Stomach smooth muscle (tissue), 2 donors: ENCODE data around the gene PEDS1.

Experiments
- H3K27ac ChIP-seq: one replicate; pipeline ENCODE4 v1.7.0; 2013; ENCODE audit warnings: mild to moderate bottlenecking, low read length, inconsistent platforms
- H3K27me3 ChIP-seq, 2 donors: one replicate each; pipeline ENCODE4 v1.7.0; 2013; ENCODE audit warnings: low read length in 2 of 2; ENCODE audit not compliant: insufficient read depth in 2 of 2, control insufficient read depth in 1 of 2
- H3K36me3 ChIP-seq, 2 donors: one replicate each; pipeline ENCODE4 v1.7.0; 2013; ENCODE audit warnings: low read length in 2 of 2; ENCODE audit not compliant: control insufficient read depth in 2 of 2, insufficient read depth in 2 of 2
- H3K4me1 ChIP-seq: one replicate; pipeline ENCODE4 v1.7.0; 2013; ENCODE audit warnings: low read length; ENCODE audit not compliant: control insufficient read depth, insufficient read depth
- H3K4me3 ChIP-seq, 2 donors: one replicate each; pipeline ENCODE4 v1.7.0; 2013; ENCODE audit warnings: low read length in 2 of 2
- H3K9ac ChIP-seq, 2 donors: one replicate each; pipeline ENCODE4 v1.7.0; 2013; ENCODE audit warnings: low read length in 2 of 2, mild to moderate bottlenecking in 1 of 2
- H3K9me3 ChIP-seq, 2 donors: one replicate each; pipeline ENCODE4 v1.7.0; 2013; ENCODE audit warnings: low read length in 2 of 2; ENCODE audit not compliant: control insufficient read depth in 2 of 2
- donor health status: healthy.
- donor health status: Pancreatic carcinoma.

PEDS1 gene

GRCh38 chr20:50195524-50196120, 42.1 kb upstream of the PEDS1 start:
- Histone ChIP-seq H3K4me1 (peaks cover 25% of the 10 kb centered on the region), H3K4me3 (no peak overlapping the region), H3K27ac (no peak overlapping the region), H3K9ac (no peak overlapping the region), H3K36me3 (peaks cover 11 to 14% of the 10 kb centered on the region in 2 donors), H3K9me3 (no peaks in the 10 kb centered on the region), H3K27me3 (no peaks in the 10 kb centered on the region)

GRCh38 chr20:50194831-50195523, 41.5 kb upstream of the PEDS1 start:
- Histone ChIP-seq H3K27ac (peak overlapping the region; percentile 96), H3K36me3 (peaks cover 11 to 14% of the 10 kb centered on the region in 2 donors), H3K9me3 (no peaks in the 10 kb centered on the region), H3K4me3 (peak overlapping the region in 1 of 2 donors; percentile 98), H3K27me3 (no peaks in the 10 kb centered on the region), H3K9ac (no peak overlapping the region), H3K4me1 (peaks cover 25% of the 10 kb centered on the region)

GRCh38 chr20:50194422-50194830, 40.9 kb upstream of the PEDS1 start:
- H3K9me3 ChIP-seq, result no peaks in the 10 kb centered on the region
- H3K36me3 ChIP-seq, result peaks cover 8 to 14% of the 10 kb centered on the region in 2 donors
- peaks cover 25% of the 10 kb centered on the region for H3K4me1 ChIP-seq
- peak overlapping the region; percentile 98 for H3K4me3 ChIP-seq
- H3K27me3 ChIP-seq, result no peaks in the 10 kb centered on the region
- peak overlapping the region; percentile 96 for H3K27ac ChIP-seq
- peak overlapping the region; percentile 91 to 100 for H3K9ac ChIP-seq

GRCh38 chr20:50193836-50194421, 40.4 kb upstream of the PEDS1 start:
- no peaks in the 10 kb centered on the region for H3K27me3 ChIP-seq
- peak overlapping the region; percentile 96 for H3K27ac ChIP-seq
- peaks cover 8 to 14% of the 10 kb centered on the region in 2 donors for H3K36me3 ChIP-seq
- peak overlapping the region; percentile 98 for H3K4me3 ChIP-seq
- H3K9ac ChIP-seq, result peak overlapping the region; percentile 91 to 100
- no peaks in the 10 kb centered on the region for H3K9me3 ChIP-seq
- peaks cover 25% of the 10 kb centered on the region for H3K4me1 ChIP-seq

- H3K9ac ChIP-seq, result peak overlapping the region; percentile 91 to 100
- H3K36me3 ChIP-seq, result peaks cover 8 to 14% of the 10 kb centered on the region in 2 donors
- peak overlapping the region; percentile 96 for H3K27ac ChIP-seq
- H3K4me3 ChIP-seq, result peak overlapping the region; percentile 98
- no peaks in the 10 kb centered on the region for H3K9me3 ChIP-seq
- H3K27me3 ChIP-seq, result no peaks in the 10 kb centered on the region
- peaks cover 25% of the 10 kb centered on the region for H3K4me1 ChIP-seq
Measured at GRCh38 chr20:50193199-50193835, 39.8 kb upstream of the PEDS1 start.

GRCh38 chr20:50192364-50193198, 39.1 kb upstream of the PEDS1 start:
- H3K36me3 ChIP-seq, result peaks cover 8 to 14% of the 10 kb centered on the region in 2 donors
- H3K9ac ChIP-seq, result peak overlapping the region; percentile 91 to 100
- no peaks in the 10 kb centered on the region for H3K27me3 ChIP-seq
- H3K9me3 ChIP-seq, result no peaks in the 10 kb centered on the region
- peak overlapping the region; percentile 98 for H3K4me3 ChIP-seq
- H3K4me1 ChIP-seq, result peaks cover 27% of the 10 kb centered on the region
- peak overlapping the region; percentile 96 for H3K27ac ChIP-seq

GRCh38 chr20:50191544-50192363, 38.2 kb upstream of the PEDS1 start:
- Histone ChIP-seq H3K36me3 (peaks cover 8 to 14% of the 10 kb centered on the region in 2 donors), H3K4me3 (peak overlapping the region; percentile 98), H3K27ac (peak overlapping the region; percentile 97), H3K4me1 (peaks cover 28% of the 10 kb centered on the region), H3K27me3 (no peaks in the 10 kb centered on the region), H3K9me3 (no peaks in the 10 kb centered on the region), H3K9ac (peak overlapping the region; percentile 97 to 100)

- H3K9ac ChIP-seq, result peak overlapping the region; percentile 83 to 100
Measured at GRCh38 chr20:50191065-50191543, 37.6 kb upstream of the PEDS1 start.

GRCh38 chr20:50190251-50191064, 36.9 kb upstream of the PEDS1 start, which contains the start of gene CEBPB:
Gene CEBPB, plus strand, starts transcription at chr20:50190830. Its CDS starts 204 bp downstream, at chr20:50191034.
- Histone ChIP-seq H3K27me3 (no peaks in the 10 kb centered on the region), H3K9me3 (no peaks in the 10 kb centered on the region), H3K27ac (peak within 1 kb of the TSS; percentile 97), H3K9ac (peak within 1 kb of the TSS; percentile 97 to 100), H3K4me3 (peak within 1 kb of the TSS; percentile 88 to 98), H3K4me1 (peaks cover 35% of the 10 kb centered on the region), H3K36me3 (peaks cover 8 to 14% of the 10 kb centered on the region in 2 donors)

More at GRCh38 chr20:50191065-50191543, 37.6 kb upstream of the PEDS1 start:
- no peaks in the 10 kb centered on the region for H3K9me3 ChIP-seq
- peaks cover 33% of the 10 kb centered on the region for H3K4me1 ChIP-seq
- H3K4me3 ChIP-seq, result peak overlapping the region; percentile 88 to 98
- peaks cover 8 to 14% of the 10 kb centered on the region in 2 donors for H3K36me3 ChIP-seq
- H3K27ac ChIP-seq, result peak overlapping the region; percentile 97
- H3K27me3 ChIP-seq, result no peaks in the 10 kb centered on the region
